CD14-positive monocyte (primary cell): ENCODE data around the gene BRF1. TPM values are rescaled to one million over a fixed set of nuclear protein-coding genes. Genes with fewer than 3 reads are reported as not detected.

Experiments used
- DNase-seq, 3 donors: peaks; one replicate each; pipeline ENCODE4 v3.0.0-alpha.2; 2011 to 2022
- H2AFZ ChIP-seq: 2 replicates; pipeline ENCODE4 v1.6.0; 2012; ENCODE audit warnings: mild to moderate bottlenecking, low read depth, low read length, inconsistent platforms; ENCODE audit not compliant: insufficient read depth, poor library complexity, severe bottlenecking
- H3K27ac ChIP-seq, 2 donors: 1 replicate in 1 of 2; 2 replicates in 1 of 2; pipeline ENCODE4 v1.5.1; 2012 to 2013; ENCODE audit warnings: low read length in 2 of 2, control low read depth in 1 of 2, inconsistent platforms in 1 of 2, low read depth in 1 of 2, mild to moderate bottlenecking in 1 of 2
- H3K27me3 ChIP-seq, 2 donors: one replicate each; pipeline versions ENCODE4 v1.6.0 to v1.6.1; 2011 to 2013; ENCODE audit warnings: low read length in 2 of 2; ENCODE audit not compliant: control insufficient read depth in 2 of 2, insufficient read depth in 2 of 2
- H3K36me3 ChIP-seq, 2 donors: replicated peaks in 1 of 2; 1 replicate in 1 of 2; 2 replicates in 1 of 2; pipeline versions ENCODE4 v1.5.1 to v1.6.1; 2012 to 2013; ENCODE audit warnings: low read length in 2 of 2, control low read depth in 1 of 2, inconsistent platforms in 1 of 2, mild to moderate bottlenecking in 1 of 2; ENCODE audit not compliant: insufficient read depth in 2 of 2, control insufficient read depth in 1 of 2
- H3K4me1 ChIP-seq, 2 donors: 1 replicate in 1 of 2; 2 replicates in 1 of 2; pipeline versions ENCODE4 v1.5.1 to v1.6.1; 2012 to 2013; ENCODE audit warnings: low read length in 2 of 2, control low read depth in 1 of 2, inconsistent platforms in 1 of 2, mild to moderate bottlenecking in 1 of 2, moderate library complexity in 1 of 2; ENCODE audit not compliant: insufficient read depth in 2 of 2, control insufficient read depth in 1 of 2
- H3K4me2 ChIP-seq: replicated peaks from 2 replicates; pipeline ENCODE3; 2012; ENCODE audit warnings: low read length, moderate library complexity, mild to moderate bottlenecking; ENCODE audit not compliant: poor library complexity, severe bottlenecking; ENCODE audit errors: extremely low read depth
- H3K4me3 ChIP-seq, 3 experiments: fragments of 200-600 bp in 1 of 3; sonication (generic) in 1 of 3; replicated peaks in 1 of 3; 1 replicate in 2 of 3; 2 replicates in 1 of 3; pipeline ENCODE4 v1.5.1; 2011 to 2013; ENCODE audit warnings: low read length in 3 of 3, mild to moderate bottlenecking in 3 of 3, control low read depth in 2 of 3, low read depth in 2 of 3, inconsistent platforms in 1 of 3, moderate library complexity in 1 of 3
- H3K79me2 ChIP-seq: 2 replicates; pipeline ENCODE4 v1.6.0; 2012; ENCODE audit warnings: mild to moderate bottlenecking, control low read depth, inconsistent platforms, low read length, moderate library complexity; ENCODE audit not compliant: insufficient read depth
- H3K9ac ChIP-seq: 2 replicates; pipeline ENCODE4 v1.6.0; 2017; ENCODE audit warnings: low read length, mild to moderate bottlenecking; ENCODE audit not compliant: insufficient read depth, poor library complexity, severe bottlenecking
- H3K9me3 ChIP-seq, 2 donors: replicated peaks in 1 of 2; 1 replicate in 1 of 2; 2 replicates in 1 of 2; pipeline versions ENCODE4 v1.5.1 to v1.6.1; 2012 to 2013; ENCODE audit warnings: low read length in 2 of 2, control low read depth in 1 of 2; ENCODE audit not compliant: control insufficient read depth in 1 of 2, insufficient read depth in 1 of 2
- H4K20me1 ChIP-seq: 2 replicates; pipeline ENCODE4 v1.6.0; 2012; ENCODE audit warnings: mild to moderate bottlenecking, low read length, control low read depth, moderate library complexity; ENCODE audit not compliant: insufficient read depth
- H3K27ac Mint-ChIP-seq, 7 donors: one replicate each; pipeline ENCODE4 v1.8.0; 2020; ENCODE audit warnings: mild to moderate bottlenecking in 7 of 7, mixed read lengths in 7 of 7, moderate library complexity in 6 of 7, inconsistent platforms in 2 of 7
- H3K27me3 Mint-ChIP-seq, 3 donors: one replicate each; pipeline ENCODE4 v1.8.0; 2021 to 2022; ENCODE audit warnings: low read depth in 3 of 3, mild to moderate bottlenecking in 3 of 3, mixed read lengths in 3 of 3, moderate library complexity in 3 of 3, inconsistent platforms in 1 of 3
- H3K36me3 Mint-ChIP-seq, 2 donors: one replicate each; pipeline ENCODE4 v1.8.0; 2020; ENCODE audit warnings: mixed read lengths in 2 of 2, inconsistent platforms in 1 of 2, mild to moderate bottlenecking in 1 of 2
- H3K4me1 Mint-ChIP-seq: one replicate; pipeline ENCODE4 v1.8.0; 2020; ENCODE audit warnings: mild to moderate bottlenecking, mixed read lengths
- H3K4me3 Mint-ChIP-seq, 2 donors: one replicate each; pipeline ENCODE4 v1.8.0; 2020; ENCODE audit warnings: mild to moderate bottlenecking in 2 of 2, mixed read lengths in 2 of 2, moderate library complexity in 1 of 2
- H3K9me3 Mint-ChIP-seq, 7 donors: one replicate each; pipeline ENCODE4 v1.8.0; 2020 to 2022; ENCODE audit warnings: mixed read lengths in 7 of 7, mild to moderate bottlenecking in 6 of 7, moderate library complexity in 6 of 7, inconsistent platforms in 2 of 7
- CTCF ChIP-seq: fragments of 200-600 bp; IDR thresholded peaks from one replicate; pipeline ENCODE4 v1.8.0; 2022; ENCODE audit warnings: antibody characterized with exemption, mild to moderate bottlenecking
- WGBS: methylation state at CpG from one replicate; pipeline ENCODE4 v1.1.5; 2013; ENCODE audit warnings: missing lambda C conversion rate; ENCODE audit not compliant: insufficient coverage; 5-methylcytosine and 5-hydroxymethylcytosine counted together
- intact Hi-C, 2 donors: fragments of 100-400 bp; cut with micrococcal nuclease; formaldehyde crosslinking; loops; one replicate each; pipeline versions ENCODE4 v1.15.0 to v1.15.1; 2023
- polyA plus RNA-seq, 3 donors: library from polyadenylated mRNA; depleted of rRNA in 1 of 3; unstranded in 2 of 3; stranded (reverse) in 1 of 3; fragments of 300-500 nt in 2 of 3; fragments of >200 nt in 1 of 3; fragmentation: Illumina TruSeq in 2 of 3; gene quantifications; 1 replicate in 2 of 3; 2 replicates in 1 of 3; pipeline ENCODE4 v1.2.3, GENCODE V29; 2012 to 2021

BRF1 gene
- polyA plus RNA-seq, 3 donors, result 2.3 to 20.5 (median 2.5) TPM

GRCh38 chr14:105203057-105203531 is 97.7 kb downstream of the BRF1 start:
- 10% methylated on average over 18 of the region's 18 CpGs for WGBS
- H4K20me1 ChIP-seq, result no peaks in the 10 kb centered on the region
- H3K27ac ChIP-seq, result no peak overlapping the region
- no peak overlapping the region for H3K4me3 ChIP-seq
- Mint-ChIP-seq H3K9me3 (peaks cover 0 to 4% (median 0%) of the 10 kb centered on the region in 7 donors), H3K4me3 (no peak overlapping the region), H3K4me1 (peaks cover 19% of the 10 kb centered on the region), H3K27ac (no peak overlapping the region), H3K36me3 (no peaks in the 10 kb centered on the region), H3K27me3 (peaks cover 38 to 69% (median 38%) of the 10 kb centered on the region in 3 donors)
- no peaks in the 10 kb centered on the region for H3K79me2 ChIP-seq
- H3K4me2 ChIP-seq, result peak overlapping the region; percentile 14
- H3K36me3 ChIP-seq, result no peaks in the 10 kb centered on the region
- intact Hi-C loops, result loop anchor here (2.0 to 5.0 kb wide), 2 partner anchors 150 to 324 kb away; partner anchors contain the start of gene TMEM121 (in 1 of the 2)
- H3K27me3 ChIP-seq, result peaks cover 0 to 52% of the 10 kb centered on the region in 2 donors
- H3K4me1 ChIP-seq, result peaks cover 21 to 25% of the 10 kb centered on the region in 2 donors
- no peak overlapping the region for H3K9ac ChIP-seq
- no peaks in the 10 kb centered on the region for H3K9me3 ChIP-seq
- peak overlapping the region; percentile 35 for H2AFZ ChIP-seq
- peak; percentile 42 to 59 (median 57) for DNase-seq
- peak; percentile 98 for TF ChIP-seq CTCF

GRCh38 chr14:105201925-105202513 is 98.8 kb downstream of the BRF1 start:
- peaks cover 19% of the 10 kb centered on the region for H3K4me1 Mint-ChIP-seq
- intact Hi-C loops, result loop anchor here (2.0 to 5.0 kb wide), 2 partner anchors 151 to 325 kb away; partner anchors contain the start of gene TMEM121 (in 1 of the 2)
- H3K4me3 Mint-ChIP-seq, result peak overlapping the region; percentile 66 to 90
- H3K9ac ChIP-seq, result peak overlapping the region; percentile 38
- H3K27ac Mint-ChIP-seq, result peak overlapping the region in 2 of 7 donors; percentile 46 to 58
- no peaks in the 10 kb centered on the region for H4K20me1 ChIP-seq
- H3K9me3 Mint-ChIP-seq, result peaks cover 0 to 4% (median 0%) of the 10 kb centered on the region in 7 donors
- H3K4me1 ChIP-seq, result peaks cover 21 to 25% of the 10 kb centered on the region in 2 donors
- DNase-seq, result peak; percentile 37 to 45 (median 39)
- H3K79me2 ChIP-seq, result no peaks in the 10 kb centered on the region
- 20% methylated on average over 20 of the region's 20 CpGs for WGBS
- peak overlapping the region in 2 of 3 experiments; percentile 20 to 58 for H3K4me3 ChIP-seq
- H3K36me3 ChIP-seq, result no peaks in the 10 kb centered on the region
- H3K27ac ChIP-seq, result no peak overlapping the region
- H2AFZ ChIP-seq, result peak overlapping the region; percentile 79
- H3K27me3 ChIP-seq, result peaks cover 4 to 62% of the 10 kb centered on the region in 2 donors
- H3K36me3 Mint-ChIP-seq, result no peaks in the 10 kb centered on the region
- no peaks in the 10 kb centered on the region for H3K9me3 ChIP-seq
- no peak for TF ChIP-seq CTCF
- H3K4me2 ChIP-seq, result peak overlapping the region; percentile 67
- peaks cover 47 to 80% (median 48%) of the 10 kb centered on the region in 3 donors for H3K27me3 Mint-ChIP-seq
